A549 (cell line): ENCODE data around the gene KBTBD13. TPM values are rescaled to one million over a fixed set of nuclear protein-coding genes. Genes with fewer than 3 reads are reported as not detected.
"Not testable (repeated sequence)": the region's sequence is repeated elsewhere in the genome, so short reads cannot be mapped to it uniquely, and the experiment has no call there.

Source experiments
- ATAC-seq, 2 experiments: fragments of 200-7000 bp in 1 of 2; fragments of >200 bp in 1 of 2; cut with Nextera tagmentation in 1 of 2; cut with Tn5 transposase in 1 of 2; 3 replicates each; pipeline versions ENCODE4 v1.8.0 to v1.9.1; 2018 to 2020; ENCODE audit warnings: mild to moderate bottlenecking in 1 of 2, moderate library complexity in 1 of 2
- CTCF ChIA-PET: fragments of 300-600 bp; sonication (Branson Sonifier 250); formaldehyde crosslinking; extraction: SDS; loops from one replicate; lab custom pipeline; 2021; ENCODE audit warnings: antibody characterized with exemption, inconsistent platforms; lab: Yijun Ruan, JAX
- POLR2A ChIA-PET: fragments of 350-600 bp; formaldehyde crosslinking; extraction: SDS; loops from one replicate; lab custom pipeline; 2021; ENCODE audit warnings: antibody characterized with exemption, inconsistent platforms; lab: Yijun Ruan, JAX
- DNase-seq, 2 experiments: peaks; one replicate each; pipeline versions ENCODE4 v3.0.0 to v3.0.0-alpha.2; 2011 to 2016; ENCODE audit warnings: low read depth in 1 of 2, low spot score in 1 of 2
- FAIRE-seq: peaks from 2 replicates; lab custom pipeline; 2011; peaks lifted over from hg19 to GRCh38; lab: Jason Lieb, UNC
- H3K27ac ChIP-seq, 2 experiments: fragments of >200 bp; sonication (Bioruptor Twin); formaldehyde crosslinking; 3 replicates each; pipeline ENCODE4 v1.5.1; 2016 to 2017
- H3K4me1 ChIP-seq: fragments of >200 bp; sonication (Bioruptor Twin); formaldehyde crosslinking; 3 replicates; pipeline ENCODE4 v1.6.1; 2016
- H3K4me2 ChIP-seq: fragments of >200 bp; sonication (Bioruptor Twin); formaldehyde crosslinking; 3 replicates; pipeline ENCODE4 v1.6.1; 2016
- H3K4me3 ChIP-seq: fragments of >200 bp; sonication (Bioruptor Twin); formaldehyde crosslinking; 3 replicates; pipeline ENCODE4 v1.5.1; 2016
- H3K9me3 ChIP-seq: fragments of >200 bp; sonication (Bioruptor Twin); formaldehyde crosslinking; 3 replicates; pipeline ENCODE4 v1.6.1; 2016
- BHLHE40 ChIP-seq: IDR thresholded peaks from 2 replicates; pipeline ENCODE4 v1.6.1; 2012; ENCODE audit warnings: low read depth, low read length, inconsistent platforms
- CBX8 ChIP-seq: fragments of 200-600 bp; sonication (generic); IDR thresholded peaks from 2 replicates; pipeline ENCODE4 v1.6.1; 2016
- CHD2 ChIP-seq: fragments of 150-350 bp; IDR thresholded peaks from 2 replicates; pipeline ENCODE4 v1.6.1; 2014; ENCODE audit warnings: low read length; ENCODE audit not compliant: partially characterized antibody
- EHF ChIP-seq: fragments of 250-450 bp; sonication (Bioruptor Pico); IDR thresholded peaks from 2 replicates; pipeline ENCODE4 v1.5.0; 2020; ENCODE audit warnings: mild to moderate bottlenecking
- FOSB ChIP-seq: fragments of 250-450 bp; sonication (Bioruptor Pico); IDR thresholded peaks from 2 replicates; pipeline ENCODE4 v1.5.0; 2020; ENCODE audit warnings: mild to moderate bottlenecking, moderate library complexity
- FOXS1 ChIP-seq: fragments of 250-450 bp; sonication (Bioruptor Pico); IDR thresholded peaks from 2 replicates; pipeline ENCODE4 v1.5.0; 2020; ENCODE audit warnings: mild to moderate bottlenecking, moderate library complexity
- HOXB13 ChIP-seq: fragments of 250-450 bp; sonication (Bioruptor Pico); IDR thresholded peaks from 2 replicates; pipeline ENCODE4 v1.5.0; 2020; ENCODE audit warnings: low read depth, mild to moderate bottlenecking, moderate library complexity
- JUN ChIP-seq, 2 experiments: fragments of >200 bp; sonication (Bioruptor Twin); formaldehyde crosslinking; IDR thresholded peaks; 2 replicates in 1 of 2; 3 replicates in 1 of 2; pipeline ENCODE4 v1.6.1; 2016 to 2017
- KDM1A ChIP-seq: fragments of 200-600 bp; sonication (generic); IDR thresholded peaks from 2 replicates; pipeline ENCODE4 v1.6.1; 2016; ENCODE audit warnings: low read depth, mild to moderate bottlenecking
- MYC ChIP-seq: IDR thresholded peaks from 2 replicates; pipeline ENCODE4 v1.6.1; 2012; ENCODE audit warnings: mild to moderate bottlenecking, inconsistent platforms, low read length, improper control_type of control experiment, borderline replicate concordance
- RAD21 ChIP-seq, 2 experiments: fragments of >200 bp in 1 of 2; sonication (Bioruptor Twin) in 1 of 2; formaldehyde crosslinking in 1 of 2; IDR thresholded peaks in 1 of 2; conservative IDR thresholded peaks in 1 of 2; 2 replicates in 1 of 2; 3 replicates in 1 of 2; pipeline ENCODE4 v1.6.1; 2012 to 2018; ENCODE audit warnings: inconsistent platforms in 1 of 2
- RARB ChIP-seq: fragments of 250-450 bp; sonication (Bioruptor Pico); IDR thresholded peaks from 2 replicates; pipeline ENCODE4 v1.8.0; 2021; ENCODE audit warnings: mild to moderate bottlenecking, moderate library complexity
- RNF2 ChIP-seq: fragments of 200-600 bp; sonication (generic); IDR thresholded peaks from 2 replicates; pipeline ENCODE4 v1.6.1; 2016; ENCODE audit warnings: low read depth, mild to moderate bottlenecking, antibody characterized with exemption, moderate library complexity, borderline replicate concordance
- SREBF2 ChIP-seq: fragments of 450-650 bp; IDR thresholded peaks from 2 replicates; pipeline ENCODE4 v1.6.1; 2014; ENCODE audit warnings: mild to moderate bottlenecking, moderate library complexity
- ZNF302 ChIP-seq: fragments of 250-450 bp; sonication (Bioruptor Pico); IDR thresholded peaks from 2 replicates; pipeline ENCODE4 v1.9.0; 2021; ENCODE audit warnings: inconsistent platforms, mild to moderate bottlenecking, moderate library complexity
- WGBS: methylation state at CpG from one replicate; pipeline ENCODE4 v1.1.6; 2017; ENCODE audit errors: missing lambda C conversion rate; 5-methylcytosine and 5-hydroxymethylcytosine counted together
- polyA plus RNA-seq, 4 experiments: library from polyadenylated mRNA; depleted of rRNA in 3 of 4; stranded (reverse); fragments of >200 nt; fragmentation: RNase III in 1 of 4; extraction: RNeasy Plus Mini Kit Qiagen cat#74134 plus additional on column Dnase treatment in 1 of 4; gene quantifications; 2 replicates in 3 of 4; 3 replicates in 1 of 4; pipeline ENCODE4 v1.2.3, GENCODE V29; 2011 to 2017
- TF ChIP-seq, protein P1 (sequence below): IDR thresholded peaks from 2 replicates; pipeline ENCODE4 v1.6.1; 2012
- TF ChIP-seq, protein P2 (sequence below): fragments of 450-650 bp; IDR thresholded peaks from 2 replicates; pipeline ENCODE4 v1.6.1; 2014; ENCODE audit warnings: antibody characterized with exemption
- TF ChIP-seq, protein P3 (sequence below): fragments of 250-450 bp; sonication (Bioruptor Pico); IDR thresholded peaks from 2 replicates; pipeline ENCODE4 v1.5.0; 2021; ENCODE audit warnings: mild to moderate bottlenecking, moderate library complexity, borderline replicate concordance
- TF ChIP-seq, protein P4 (sequence below): IDR thresholded peaks from 2 replicates; pipeline ENCODE4 v1.6.1; 2012; ENCODE audit warnings: low read depth, borderline replicate concordance

Gene KBTBD13
- polyA plus RNA-seq, 2 of the 4 experiments (the other 2 are of a cell fraction), result not detected

DNA sequence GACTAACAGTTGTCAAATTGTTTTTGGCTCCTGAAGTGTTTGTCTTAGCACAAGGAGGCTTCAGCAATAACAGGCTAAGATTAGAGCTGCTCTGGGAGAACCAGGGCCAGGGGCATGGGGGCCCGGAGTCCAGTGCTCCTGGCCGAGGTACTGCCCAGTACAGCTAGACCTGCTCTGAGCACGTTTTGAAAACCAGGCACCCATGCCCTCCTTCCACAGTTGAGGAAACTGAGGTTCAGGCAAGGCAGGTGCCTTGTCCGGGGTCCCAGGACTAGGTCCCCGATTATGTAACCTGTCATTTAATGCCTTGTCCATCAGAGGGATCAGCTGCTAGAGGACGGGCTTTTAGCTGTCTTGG, 19.2 kb downstream of the KBTBD13 start:
- H3K4me2 ChIP-seq, result no peak overlapping the region
- no peak for TF ChIP-seq FOXS1 (CRISPR knock-in tag)
- TF ChIP-seq KDM1A, result no peak
- TF ChIP-seq BHLHE40, result no peak
- no peak for TF ChIP-seq SREBF2
- TF ChIP-seq, all 56 proteins: peak for 0
- WGBS, result 77% methylated on average over 6 of the region's 6 CpGs
- Histone ChIP-seq H3K4me1 (no peaks in the 10 kb centered on the region), H3K27ac (no peak overlapping the region), H3K4me3 (no peak overlapping the region), H3K9me3 (no peaks in the 10 kb centered on the region)
- no peak for DNase-seq
- no peak for FAIRE-seq
- ChIA-PET POLR2A (no interaction called here), CTCF (interaction anchor here (1.5 to 5.9 kb wide), 5 partner anchors 9 to 62 kb away, joined by 5 to 29 read pairs (median 17); partner anchors contain the start of gene KBTBD13)
- ATAC-seq, result no peak

DNA sequence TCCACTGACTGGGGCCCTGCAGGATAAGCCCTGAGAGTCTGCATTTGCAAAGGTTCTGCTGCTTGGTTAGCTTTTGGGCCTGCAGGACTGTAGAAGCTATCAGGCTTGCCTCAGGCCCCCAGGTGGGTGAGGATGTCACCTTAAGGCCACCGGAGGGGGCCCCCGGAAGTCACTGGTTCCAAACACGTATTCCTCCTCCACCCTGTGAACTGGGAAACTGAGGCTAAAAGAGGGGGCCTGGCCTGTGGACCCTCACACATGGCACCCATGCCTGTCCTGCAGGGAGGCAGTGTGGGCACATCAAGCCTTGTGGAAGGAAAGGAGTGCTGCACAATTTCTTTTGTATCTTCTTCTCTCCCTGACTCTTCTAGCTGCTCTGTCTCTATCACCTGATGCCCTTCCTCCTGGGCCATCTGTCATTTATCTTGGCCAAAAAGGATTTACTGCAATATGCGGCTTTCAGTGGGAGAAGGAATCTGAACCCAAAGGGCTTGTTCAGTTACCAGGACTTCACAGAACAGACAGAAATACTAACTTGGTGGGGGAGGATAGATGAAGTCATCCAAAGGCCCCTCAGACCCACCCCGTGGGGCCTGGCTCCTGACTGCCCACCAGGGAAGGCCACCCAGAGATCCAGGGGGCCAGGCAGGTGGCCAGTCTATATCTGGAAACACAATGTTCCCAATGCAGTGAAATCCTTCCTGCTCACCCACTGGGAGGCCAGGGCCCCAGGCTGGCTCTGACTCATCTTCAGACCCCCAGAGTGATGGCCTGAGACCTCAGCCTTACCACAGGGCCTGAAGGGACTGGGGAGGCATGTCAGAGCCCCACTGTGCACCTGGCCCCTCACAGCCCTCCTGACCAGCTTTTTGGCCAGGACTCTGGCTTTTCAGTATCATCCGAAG, 20.2 kb downstream of the KBTBD13 start:
- ChIA-PET CTCF (interaction anchor here (2.7 to 5.9 kb wide), 3 partner anchors 12 to 41 kb away, joined by 15 to 29 read pairs (median 26); partner anchors contain the start of gene KBTBD13), POLR2A (no interaction called here)
- TF ChIP-seq, protein P1, sequence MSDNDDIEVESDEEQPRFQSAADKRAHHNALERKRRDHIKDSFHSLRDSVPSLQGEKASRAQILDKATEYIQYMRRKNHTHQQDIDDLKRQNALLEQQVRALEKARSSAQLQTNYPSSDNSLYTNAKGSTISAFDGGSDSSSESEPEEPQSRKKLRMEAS, result no peak
- TF ChIP-seq JUN (IDR thresholded peaks at IDR 0.05), result no peak
- Histone ChIP-seq H3K4me2 (no peak overlapping the region), H3K4me1 (no peaks in the 10 kb centered on the region), H3K9me3 (no peaks in the 10 kb centered on the region), H3K4me3 (no peak overlapping the region), H3K27ac (no peak overlapping the region)
- ATAC-seq (no peak), DNase-seq (no peak), FAIRE-seq (no peak)
- 85% methylated on average over 6 of the region's 6 CpGs for WGBS

DNA sequence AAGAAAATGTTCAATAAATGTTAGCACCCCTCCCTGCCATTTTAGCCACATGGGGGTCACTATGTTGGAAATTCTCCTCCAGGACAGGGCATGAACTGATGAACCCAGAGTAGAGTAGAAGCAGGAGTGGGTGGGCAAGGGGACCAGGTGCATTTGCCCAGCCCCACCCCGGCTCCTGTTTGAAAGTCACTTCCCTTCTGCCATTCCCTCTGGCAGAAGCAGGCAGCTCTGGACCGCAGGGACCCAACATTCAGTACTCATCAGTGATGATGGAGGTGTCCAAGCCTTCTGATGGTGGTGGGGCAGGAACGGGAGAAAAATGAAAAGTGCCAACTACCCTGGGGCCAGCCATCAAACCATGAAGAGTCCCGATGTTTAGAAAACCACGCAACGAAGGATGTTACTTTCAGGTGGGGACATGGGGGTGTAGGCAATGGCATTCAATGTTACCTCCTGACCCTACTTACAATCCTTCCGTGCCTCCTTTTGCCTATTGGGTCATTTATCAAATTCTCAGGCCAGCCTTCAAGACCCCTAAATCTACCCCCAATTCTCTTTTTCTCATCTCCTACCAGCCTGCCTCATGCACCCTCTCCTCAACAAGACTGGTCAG, 21.2 kb downstream of the KBTBD13 start:
- ATAC-seq, result no peak
- ChIA-PET POLR2A (no interaction called here), CTCF (no interaction called here)
- TF ChIP-seq ZNF302 (CRISPR knock-in tag) (no peak), CBX8 (no peak), SREBF2 (no peak), RARB (no peak), EHF (CRISPR knock-in tag) (no peak)
- Histone ChIP-seq H3K4me2 (no peak overlapping the region), H3K4me1 (no peaks in the 10 kb centered on the region), H3K9me3 (no peaks in the 10 kb centered on the region), H3K4me3 (no peak overlapping the region), H3K27ac (no peak overlapping the region)
- no peak for FAIRE-seq
- 90% methylated on average over 7 of the region's 7 CpGs for WGBS
- no peak for DNase-seq

DNA sequence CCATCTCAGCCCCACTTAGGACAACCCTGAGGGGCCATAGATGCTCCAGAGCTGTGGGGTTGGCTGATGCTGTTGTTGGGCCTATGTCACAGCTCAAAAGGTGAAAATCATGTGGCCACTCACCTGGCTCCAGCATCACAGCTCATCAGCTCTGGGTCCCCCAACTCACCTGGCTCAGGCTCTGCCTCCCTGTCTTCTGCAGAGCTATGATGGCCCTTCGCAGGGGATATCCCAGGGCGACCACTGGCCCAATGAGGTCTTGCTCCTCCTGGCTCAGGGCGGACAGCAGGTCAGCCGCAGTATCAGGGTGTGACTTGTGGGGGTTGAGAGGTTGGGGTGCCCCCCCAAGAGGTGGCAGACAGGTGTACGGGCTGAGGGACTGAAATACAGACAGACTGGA, 22.8 kb downstream of the KBTBD13 start:
- FAIRE-seq, result no peak
- Histone ChIP-seq H3K9me3 (no peaks in the 10 kb centered on the region), H3K4me3 (no peak overlapping the region), H3K4me1 (no peaks in the 10 kb centered on the region), H3K27ac (no peak overlapping the region), H3K4me2 (no peak overlapping the region)
- no peak for ATAC-seq
- 90% methylated on average over 5 of the region's 5 CpGs for WGBS
- ChIA-PET POLR2A (no interaction called here), CTCF (interaction anchor here (1.4 to 5.7 kb wide), 2 partner anchors 12 to 46 kb away, joined by 6 to 52 read pairs; no protein-coding TSS in a partner anchor)
- no peak for DNase-seq
- TF ChIP-seq, protein P2, sequence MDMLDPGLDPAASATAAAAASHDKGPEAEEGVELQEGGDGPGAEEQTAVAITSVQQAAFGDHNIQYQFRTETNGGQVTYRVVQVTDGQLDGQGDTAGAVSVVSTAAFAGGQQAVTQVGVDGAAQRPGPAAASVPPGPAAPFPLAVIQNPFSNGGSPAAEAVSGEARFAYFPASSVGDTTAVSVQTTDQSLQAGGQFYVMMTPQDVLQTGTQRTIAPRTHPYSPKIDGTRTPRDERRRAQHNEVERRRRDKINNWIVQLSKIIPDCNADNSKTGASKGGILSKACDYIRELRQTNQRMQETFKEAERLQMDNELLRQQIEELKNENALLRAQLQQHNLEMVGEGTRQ, result no peak
- TF ChIP-seq, protein P1, result no peak
- TF ChIP-seq KDM1A (no peak), RNF2 (no peak), HOXB13 (CRISPR knock-in tag) (no peak), RAD21 (conservative IDR thresholded peaks at IDR 0.05 in 1 of 2, IDR thresholded peaks at IDR 0.05 in 1 of 2) (no peak), EHF (CRISPR knock-in tag) (no peak), FOSB (CRISPR knock-in tag) (no peak), ZNF302 (CRISPR knock-in tag) (no peak), MYC (no peak), CHD2 (no peak)
- TF ChIP-seq, protein P3, sequence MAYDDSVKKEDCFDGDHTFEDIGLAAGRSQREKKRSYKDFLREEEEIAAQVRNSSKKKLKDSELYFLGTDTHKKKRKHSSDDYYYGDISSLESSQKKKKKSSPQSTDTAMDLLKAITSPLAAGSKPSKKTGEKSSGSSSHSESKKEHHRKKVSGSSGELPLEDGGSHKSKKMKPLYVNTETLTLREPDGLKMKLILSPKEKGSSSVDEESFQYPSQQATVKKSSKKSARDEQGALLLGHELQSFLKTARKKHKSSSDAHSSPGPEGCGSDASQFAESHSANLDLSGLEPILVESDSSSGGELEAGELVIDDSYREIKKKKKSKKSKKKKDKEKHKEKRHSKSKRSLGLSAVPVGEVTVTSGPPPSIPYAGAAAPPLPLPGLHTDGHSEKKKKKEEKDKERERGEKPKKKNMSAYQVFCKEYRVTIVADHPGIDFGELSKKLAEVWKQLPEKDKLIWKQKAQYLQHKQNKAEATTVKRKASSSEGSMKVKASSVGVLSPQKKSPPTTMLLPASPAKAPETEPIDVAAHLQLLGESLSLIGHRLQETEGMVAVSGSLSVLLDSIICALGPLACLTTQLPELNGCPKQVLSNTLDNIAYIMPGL (CRISPR knock-in tag), result no peak
- TF ChIP-seq, protein P4, sequence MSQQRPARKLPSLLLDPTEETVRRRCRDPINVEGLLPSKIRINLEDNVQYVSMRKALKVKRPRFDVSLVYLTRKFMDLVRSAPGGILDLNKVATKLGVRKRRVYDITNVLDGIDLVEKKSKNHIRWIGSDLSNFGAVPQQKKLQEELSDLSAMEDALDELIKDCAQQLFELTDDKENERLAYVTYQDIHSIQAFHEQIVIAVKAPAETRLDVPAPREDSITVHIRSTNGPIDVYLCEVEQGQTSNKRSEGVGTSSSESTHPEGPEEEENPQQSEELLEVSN, result no peak

DNA sequence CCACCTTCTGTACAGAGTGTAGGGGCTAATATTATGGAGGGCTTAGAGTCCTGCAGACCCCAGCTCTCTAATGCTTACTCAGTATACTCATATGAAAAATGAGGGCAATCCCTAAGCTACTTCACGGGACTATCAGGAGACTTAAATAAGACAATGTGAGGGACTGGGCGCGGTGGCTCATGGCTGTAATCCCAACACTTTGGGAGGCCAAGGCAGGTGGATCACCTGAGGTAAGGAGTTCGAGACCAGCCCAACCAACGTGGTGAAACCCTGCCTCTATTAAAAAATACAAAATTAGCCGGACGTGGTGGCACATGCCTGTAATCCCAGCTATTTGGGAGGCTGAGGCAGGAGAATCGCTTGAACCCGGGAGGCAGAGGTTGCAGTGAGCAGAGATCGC, 23.3 kb downstream of the KBTBD13 start:
- 90% methylated on average over 10 of the region's 10 CpGs for WGBS
- POLR2A ChIA-PET, DNase-seq, FAIRE-seq, H3K9me3 ChIP-seq, H3K27ac ChIP-seq, H3K4me1 ChIP-seq, ATAC-seq, H3K4me3 ChIP-seq, H3K4me2 ChIP-seq: not testable (repeated sequence)
- CTCF ChIA-PET, result interaction anchor here (1.4 to 5.7 kb wide), 5 partner anchors 13 to 66 kb away, joined by 6 to 52 read pairs (median 25); partner anchors contain the start of gene KBTBD13
